ENCODE measurements around the gene GTF3C5. TPM values are rescaled to one million over a fixed set of nuclear protein-coding genes. Genes with fewer than 3 reads are reported as not detected.

GTF3C5 gene
- total and polyA plus RNA-seq, 9 of the 15 experiments (the other 6 are each of a cell fraction or from before 2014, with no cell fraction given), result 3.8 to 118 (median 83.7) TPM

GRCh38 chr9:133058550-133059320 is 27.9 kb downstream of the GTF3C5 start (continued):
- no peak for TF ChIP-seq CHAMP1 (IDR thresholded peaks at IDR 0.05)
- TF ChIP-seq ARID4B (CRISPR knock-in tag; IDR thresholded peaks at IDR 0.05), result no peak
- TF ChIP-seq FOXJ2 (tag; IDR thresholded peaks at IDR 0.05), result no peak
- TF ChIP-seq CHD7 (IDR thresholded peaks at IDR 0.05; ENCODE audit: low read depth, low read length), result no peak
- TF ChIP-seq KDM4B (IDR thresholded peaks at IDR 0.05; ENCODE audit: borderline replicate concordance in 2 of 2, low read depth in 1 of 2), result no peak
- no peak for TF ChIP-seq PHB2 (IDR thresholded peaks at IDR 0.05; ENCODE audit: low read depth)
- no peak for TF ChIP-seq TAL1 (IDR thresholded peaks at IDR 0.05)
- no peak for TF ChIP-seq TRIM28 (IDR thresholded peaks at IDR 0.05)
